SK-N-MC (cell line): ENCODE data around the gene TMEM184B.

Experiments used
- EZH2 ChIP-seq: fragments of 200-600 bp; sonication (generic); IDR thresholded peaks from one replicate; pipeline ENCODE4 v1.6.1; 2017; ENCODE audit warnings: antibody characterized with exemption
- FOXP2 ChIP-seq: optimal IDR thresholded peaks from 2 replicates; pipeline ENCODE3; 2011; ENCODE audit warnings: mild to moderate bottlenecking, moderate library complexity; ENCODE audit not compliant: insufficient read depth; ENCODE audit errors: extremely low read length, control extremely low read depth

DNA sequence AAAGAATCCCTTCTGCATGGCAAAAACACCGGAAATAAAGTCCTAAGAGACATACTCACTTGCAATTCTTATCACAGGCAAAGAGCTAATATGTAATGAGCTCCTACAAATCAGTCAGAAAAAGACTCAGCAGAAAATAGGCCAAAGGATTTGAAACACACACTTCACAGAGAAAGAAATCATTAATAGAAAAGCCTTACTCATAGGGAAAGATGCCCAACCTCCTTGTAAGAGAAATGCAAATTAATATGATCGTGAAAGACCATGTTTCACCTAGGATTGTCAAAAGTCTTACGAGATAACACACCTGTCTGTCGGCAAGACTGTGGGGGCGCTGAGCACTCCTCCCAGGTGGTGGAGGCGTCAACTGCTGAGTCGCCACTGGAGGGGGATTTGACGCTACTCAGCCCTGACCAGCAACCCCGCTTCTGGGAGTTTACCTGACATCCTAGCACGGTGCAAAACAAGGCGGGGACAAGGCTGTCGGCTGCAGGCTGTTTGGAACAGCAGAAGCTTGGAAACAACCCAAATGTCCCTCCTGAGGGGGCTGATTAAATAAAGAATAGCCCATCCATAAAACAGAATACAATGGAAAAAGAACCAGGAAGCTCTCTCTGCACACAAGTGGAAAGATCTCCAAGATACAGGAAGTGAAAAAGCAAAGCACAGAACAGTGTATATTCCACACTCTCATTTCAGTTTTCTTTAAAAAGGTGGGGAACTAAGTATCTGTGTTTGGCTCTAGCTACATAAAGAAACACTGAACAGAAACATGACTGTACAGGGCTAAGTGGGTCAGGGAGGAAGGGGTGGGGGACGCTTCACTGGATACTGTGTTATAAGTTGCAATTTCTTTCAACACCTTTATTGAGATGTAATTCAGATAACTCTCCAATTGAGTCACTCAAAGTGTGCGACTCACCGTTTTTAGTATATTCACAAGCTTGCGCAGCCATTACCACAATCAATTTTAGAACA lies 33.0 kb upstream of the TMEM184B start:
- TF ChIP-seq EZH2 (no peak), FOXP2 (no peak)
